ENCODE measurements around the gene ZBTB43.

GRCh38 chr9:126827227-126827626 lies 22.4 kb downstream of the ZBTB43 start:
- TF ChIP-seq, protein P1, sequence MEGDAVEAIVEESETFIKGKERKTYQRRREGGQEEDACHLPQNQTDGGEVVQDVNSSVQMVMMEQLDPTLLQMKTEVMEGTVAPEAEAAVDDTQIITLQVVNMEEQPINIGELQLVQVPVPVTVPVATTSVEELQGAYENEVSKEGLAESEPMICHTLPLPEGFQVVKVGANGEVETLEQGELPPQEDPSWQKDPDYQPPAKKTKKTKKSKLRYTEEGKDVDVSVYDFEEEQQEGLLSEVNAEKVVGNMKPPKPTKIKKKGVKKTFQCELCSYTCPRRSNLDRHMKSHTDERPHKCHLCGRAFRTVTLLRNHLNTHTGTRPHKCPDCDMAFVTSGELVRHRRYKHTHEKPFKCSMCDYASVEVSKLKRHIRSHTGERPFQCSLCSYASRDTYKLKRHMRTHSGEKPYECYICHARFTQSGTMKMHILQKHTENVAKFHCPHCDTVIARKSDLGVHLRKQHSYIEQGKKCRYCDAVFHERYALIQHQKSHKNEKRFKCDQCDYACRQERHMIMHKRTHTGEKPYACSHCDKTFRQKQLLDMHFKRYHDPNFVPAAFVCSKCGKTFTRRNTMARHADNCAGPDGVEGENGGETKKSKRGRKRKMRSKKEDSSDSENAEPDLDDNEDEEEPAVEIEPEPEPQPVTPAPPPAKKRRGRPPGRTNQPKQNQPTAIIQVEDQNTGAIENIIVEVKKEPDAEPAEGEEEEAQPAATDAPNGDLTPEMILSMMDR (conservative IDR thresholded peaks at IDR 0.05; ENCODE audit: low read length): no peak
- TF ChIP-seq EZH2phosphoT487 (IDR thresholded peaks at IDR 0.05; ENCODE audit: borderline replicate concordance, low read depth, low read length): no peak

Measured in OCI-LY7 (cell line).